HepG2 (cell line): Measurements from ENCODE around the gene SEMA4A. TPM values are rescaled to one million over a fixed set of nuclear protein-coding genes. Genes with fewer than 3 reads are reported as not detected.
A peak's percentile ranks its signal among the peaks of the same experiment; 100 is the strongest.

ENCODE experiments used
- AKAP8 ChIP-seq: sonication (generic); formaldehyde crosslinking; IDR thresholded peaks from 2 replicates; pipeline ENCODE4 v1.5.1; 2020; ENCODE audit warnings: mild to moderate bottlenecking, missing genetic modification reagents
- CBFB ChIP-seq: sonication (generic); formaldehyde crosslinking; IDR thresholded peaks from 2 replicates; pipeline ENCODE4 v1.4.0; 2020; ENCODE audit warnings: missing genetic modification reagents
- CREB1 ChIP-seq, 2 experiments: fragments of 450-650 bp in 1 of 2; IDR thresholded peaks; 2 replicates each; pipeline ENCODE4 v1.6.1; 2016 to 2017; ENCODE audit warnings: control low read depth in 1 of 2, mild to moderate bottlenecking in 1 of 2, missing compliant biosample characterization in 1 of 2, missing genetic modification characterization in 1 of 2
- EED ChIP-seq: sonication (generic); formaldehyde crosslinking; IDR thresholded peaks from 2 replicates; pipeline ENCODE4 v1.5.0; 2020; ENCODE audit warnings: mild to moderate bottlenecking, missing genetic modification reagents
- GFI1 ChIP-seq: sonication (generic); formaldehyde crosslinking; IDR thresholded peaks from 2 replicates; pipeline ENCODE4 v1.5.0; 2020; ENCODE audit warnings: missing genetic modification reagents, mild to moderate bottlenecking, borderline replicate concordance
- NCOA2 ChIP-seq: sonication (generic); formaldehyde crosslinking; IDR thresholded peaks from 2 replicates; pipeline ENCODE4 v1.8.0; 2022; ENCODE audit warnings: inconsistent platforms
- NFATC3 ChIP-seq: sonication (generic); formaldehyde crosslinking; IDR thresholded peaks from 2 replicates; pipeline ENCODE4 v1.5.1; 2020; ENCODE audit warnings: mild to moderate bottlenecking, missing genetic modification reagents
- PHF20 ChIP-seq: sonication (generic); formaldehyde crosslinking; IDR thresholded peaks from 2 replicates; pipeline ENCODE4 v1.5.0; 2020; ENCODE audit warnings: mild to moderate bottlenecking, missing genetic modification reagents
- RAD51 ChIP-seq: fragments of 450-650 bp; IDR thresholded peaks from 2 replicates; pipeline ENCODE4 v1.6.1; 2016; ENCODE audit warnings: borderline replicate concordance
- REXO4 ChIP-seq: sonication (generic); formaldehyde crosslinking; IDR thresholded peaks from 2 replicates; pipeline ENCODE4 v1.8.0; 2022; ENCODE audit warnings: missing genetic modification reagents, mild to moderate bottlenecking, borderline replicate concordance
- SP4 ChIP-seq: sonication (generic); formaldehyde crosslinking; IDR thresholded peaks from 2 replicates; pipeline ENCODE4 v1.8.1; 2023; ENCODE audit warnings: mild to moderate bottlenecking, missing genetic modification reagents
- SSRP1 ChIP-seq: IDR thresholded peaks from 2 replicates; pipeline ENCODE4 v1.6.1; 2016; ENCODE audit warnings: control low read depth
- TARDBP ChIP-seq: sonication (generic); formaldehyde crosslinking; IDR thresholded peaks from 2 replicates; pipeline ENCODE4 v1.8.0; 2022; ENCODE audit warnings: mild to moderate bottlenecking, missing genetic modification reagents
- TFDP2 ChIP-seq: sonication (generic); formaldehyde crosslinking; IDR thresholded peaks from 2 replicates; pipeline ENCODE4 v1.4.0; 2020; ENCODE audit warnings: missing genetic modification reagents
- TMF1 ChIP-seq: sonication (generic); formaldehyde crosslinking; IDR thresholded peaks from 2 replicates; pipeline ENCODE4 v1.8.1; 2022; ENCODE audit warnings: low read depth, missing genetic modification reagents
- ZBTB4 ChIP-seq: sonication (generic); formaldehyde crosslinking; IDR thresholded peaks from 2 replicates; pipeline ENCODE4 v1.4.0; 2020; ENCODE audit warnings: missing genetic modification reagents, mild to moderate bottlenecking, borderline replicate concordance
- ZFP41 ChIP-seq: sonication (generic); formaldehyde crosslinking; IDR thresholded peaks from 2 replicates; pipeline ENCODE4 v1.4.0; 2020; ENCODE audit warnings: mild to moderate bottlenecking, missing genetic modification reagents, borderline replicate concordance
- ZNF160 ChIP-seq: sonication (generic); formaldehyde crosslinking; IDR thresholded peaks from 2 replicates; pipeline ENCODE4 v1.8.0; 2022; ENCODE audit warnings: mild to moderate bottlenecking, inconsistent platforms, missing genetic modification reagents
- ZNF350 ChIP-seq: sonication (generic); formaldehyde crosslinking; IDR thresholded peaks from 2 replicates; pipeline ENCODE4 v1.4.0; 2020; ENCODE audit warnings: mild to moderate bottlenecking, low read depth, missing genetic modification reagents, borderline replicate concordance
- ZNF605 ChIP-seq: sonication (generic); formaldehyde crosslinking; IDR thresholded peaks from 2 replicates; pipeline ENCODE4 v1.8.0; 2022; ENCODE audit warnings: mild to moderate bottlenecking, missing genetic modification reagents
- ZNF83 ChIP-seq: sonication (generic); formaldehyde crosslinking; IDR thresholded peaks from 2 replicates; pipeline ENCODE4 v1.4.0; 2020; ENCODE audit warnings: missing genetic modification reagents, mild to moderate bottlenecking, borderline replicate concordance
- polyA plus RNA-seq, 8 experiments: library from polyadenylated mRNA; depleted of rRNA in 3 of 8; stranded (reverse) in 7 of 8; unstranded in 1 of 8; fragments of >200 nt; fragmentation: Illumina TruSeq in 4 of 8; extraction: Trizol in 4 of 8; gene quantifications; 2 replicates each; pipeline versions ENCODE4 v1.2.1 to v1.2.3, GENCODE V29; 2011 to 2016; ENCODE audit warnings: low read depth in 4 of 8, missing spikeins in 1 of 8, mixed read lengths in 1 of 8; ENCODE audit not compliant: insufficient read depth in 1 of 8
- total RNA-seq, 5 experiments: library from RNA; depleted of rRNA; stranded (reverse); fragments of >200 nt; fragmentation: Illumina TruSeq; extraction: Trizol; gene quantifications; 2 replicates each; pipeline ENCODE4 v1.2.3, GENCODE V29; 2016; ENCODE audit warnings: low read depth in 1 of 5
- TF ChIP-seq, protein P1 (sequence below): sonication (generic); formaldehyde crosslinking; IDR thresholded peaks from 2 replicates; pipeline ENCODE4 v1.5.0; 2020; ENCODE audit warnings: missing genetic modification reagents
- TF ChIP-seq, protein P2 (sequence below): sonication (generic); formaldehyde crosslinking; IDR thresholded peaks from 2 replicates; pipeline ENCODE4 v1.8.0; 2022; ENCODE audit warnings: missing genetic modification reagents, mild to moderate bottlenecking, borderline replicate concordance

The SEMA4A gene
- total and polyA plus RNA-seq, 2 of the 13 experiments (the other 11 are each of a cell fraction or from before 2014, with no cell fraction given) = 0.09 to 0.20 TPM

- TF ChIP-seq ZBTB4 (CRISPR knock-in tag) (peak; percentile 79; the same call in 1 of the 2 replicates), REXO4 (CRISPR knock-in tag) (no peak), ZNF350 (CRISPR knock-in tag) (peak; percentile 83; the same call in 1 of the 2 replicates), NCOA2 (CRISPR knock-in tag) (peak; percentile 33), PHF20 (CRISPR knock-in tag) (peak; percentile 85), ZNF160 (CRISPR knock-in tag) (peak; percentile 42; the same call in 1 of the 2 replicates), ZNF605 (CRISPR knock-in tag) (peak; percentile 86), NFATC3 (CRISPR knock-in tag) (no peak), RAD51 (no peak), TMF1 (CRISPR knock-in tag) (peak; percentile 57; the same call in 1 of the 2 replicates), SSRP1 (CRISPR knock-in tag) (no peak), TFDP2 (peak; percentile 87), EED (CRISPR knock-in tag) (no peak), AKAP8 (CRISPR knock-in tag) (peak; percentile 89; the same call in 1 of the 2 replicates), ZFP41 (CRISPR knock-in tag) (peak; percentile 69; the same call in 1 of the 2 replicates), ZNF83 (CRISPR knock-in tag) (peak; percentile 81; the same call in 1 of the 2 replicates), GFI1 (peak; percentile 52; the same call in 1 of the 2 replicates), CBFB (CRISPR knock-in tag) (0 out of 2 replicates have a peak, but pooled peaks have one; percentile 20), SP4 (CRISPR knock-in tag) (peak; percentile 46), TARDBP (CRISPR knock-in tag) (peak; percentile 66), CREB1 (IDR thresholded peaks at IDR 0.05) (peak; percentile 90), CREB1 (CRISPR knock-in tag; IDR thresholded peaks at IDR 0.05) (peak; percentile 95)
- TF ChIP-seq, protein P1, sequence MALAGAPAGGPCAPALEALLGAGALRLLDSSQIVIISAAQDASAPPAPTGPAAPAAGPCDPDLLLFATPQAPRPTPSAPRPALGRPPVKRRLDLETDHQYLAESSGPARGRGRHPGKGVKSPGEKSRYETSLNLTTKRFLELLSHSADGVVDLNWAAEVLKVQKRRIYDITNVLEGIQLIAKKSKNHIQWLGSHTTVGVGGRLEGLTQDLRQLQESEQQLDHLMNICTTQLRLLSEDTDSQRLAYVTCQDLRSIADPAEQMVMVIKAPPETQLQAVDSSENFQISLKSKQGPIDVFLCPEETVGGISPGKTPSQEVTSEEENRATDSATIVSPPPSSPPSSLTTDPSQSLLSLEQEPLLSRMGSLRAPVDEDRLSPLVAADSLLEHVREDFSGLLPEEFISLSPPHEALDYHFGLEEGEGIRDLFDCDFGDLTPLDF (CRISPR knock-in tag) = peak; percentile 86
- TF ChIP-seq, protein P2, sequence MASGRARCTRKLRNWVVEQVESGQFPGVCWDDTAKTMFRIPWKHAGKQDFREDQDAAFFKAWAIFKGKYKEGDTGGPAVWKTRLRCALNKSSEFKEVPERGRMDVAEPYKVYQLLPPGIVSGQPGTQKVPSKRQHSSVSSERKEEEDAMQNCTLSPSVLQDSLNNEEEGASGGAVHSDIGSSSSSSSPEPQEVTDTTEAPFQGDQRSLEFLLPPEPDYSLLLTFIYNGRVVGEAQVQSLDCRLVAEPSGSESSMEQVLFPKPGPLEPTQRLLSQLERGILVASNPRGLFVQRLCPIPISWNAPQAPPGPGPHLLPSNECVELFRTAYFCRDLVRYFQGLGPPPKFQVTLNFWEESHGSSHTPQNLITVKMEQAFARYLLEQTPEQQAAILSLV (CRISPR knock-in tag) = peak; percentile 93; the same call in 1 of the 2 replicates
Measured at GRCh38 chr1:156212833-156213643, 59.7 kb downstream of the SEMA4A start, which contains the start of gene PMF1 (continued).
